ENCODE measurements around the gene ARHGAP18. TPM values are rescaled to one million over a fixed set of nuclear protein-coding genes. Genes with fewer than 3 reads are reported as not detected.
A peak's percentile ranks its signal among the peaks of the same experiment; 100 is the strongest.

The ARHGAP18 gene
- total and polyA plus RNA-seq, 2 experiments from 2014 or later, result 12.5 to 23.8 TPM

DNA sequence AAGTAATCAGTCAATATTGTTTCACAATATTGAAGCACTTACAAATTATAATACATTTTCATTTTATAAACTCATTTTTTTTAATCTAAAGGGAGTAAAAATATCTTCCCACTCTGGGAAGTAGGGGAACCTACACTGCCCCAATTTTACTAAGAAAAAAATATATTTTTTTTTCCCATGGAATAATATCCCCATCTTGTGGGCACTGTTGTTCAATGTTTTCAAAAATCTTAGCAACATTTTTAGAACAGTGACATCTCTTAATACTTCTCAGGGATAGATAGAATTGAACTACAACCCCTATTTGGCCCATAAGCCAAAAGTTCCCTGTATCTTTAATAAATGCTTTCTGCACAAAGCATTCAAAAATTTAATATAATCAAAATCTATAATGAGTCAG is 42.9 kb downstream of the ARHGAP18 start:
- H3K9ac ChIP-seq, result no peak overlapping the region
- no peak overlapping the region for H2AFZ ChIP-seq
- no peaks in the 10 kb centered on the region for H3K36me3 ChIP-seq (ENCODE audit: low read depth)
- TF ChIP-seq EZH2 (IDR thresholded peaks at IDR 0.05; ENCODE audit: insufficient read depth, poor library complexity, severe bottlenecking) (no peak), EZH2phosphoT487 (IDR thresholded peaks at IDR 0.05; ENCODE audit: insufficient read depth, low read depth) (no peak)
- H3K9me3 ChIP-seq (ENCODE audit: low read depth), result no peaks in the 10 kb centered on the region
- peaks cover 20% of the 10 kb centered on the region for H3F3A ChIP-seq (ENCODE audit: insufficient read depth)
- H3K9me2 ChIP-seq (ENCODE audit: insufficient read depth), result no peaks in the 10 kb centered on the region
- H3K27ac ChIP-seq, result no peak overlapping the region
- no peak overlapping the region for H3K4me2 ChIP-seq (ENCODE audit: unreplicated experiment)
- peaks cover 95% of the 10 kb centered on the region for H3K79me2 ChIP-seq (ENCODE audit: insufficient read depth)
- H4K20me1 ChIP-seq (ENCODE audit: insufficient read depth), result no peaks in the 10 kb centered on the region
- H3K27me3 ChIP-seq (replicated peaks; ENCODE audit: insufficient read depth), result no peaks in the 10 kb centered on the region
- peaks cover 20% of the 10 kb centered on the region for H3K4me1 ChIP-seq (ENCODE audit: insufficient read depth)
- in situ Hi-C loops (cut with MboI), result no loop called here
- H3K4me3 ChIP-seq, result no peak overlapping the region
- peak; percentile 36 for DNase-seq

DNA sequence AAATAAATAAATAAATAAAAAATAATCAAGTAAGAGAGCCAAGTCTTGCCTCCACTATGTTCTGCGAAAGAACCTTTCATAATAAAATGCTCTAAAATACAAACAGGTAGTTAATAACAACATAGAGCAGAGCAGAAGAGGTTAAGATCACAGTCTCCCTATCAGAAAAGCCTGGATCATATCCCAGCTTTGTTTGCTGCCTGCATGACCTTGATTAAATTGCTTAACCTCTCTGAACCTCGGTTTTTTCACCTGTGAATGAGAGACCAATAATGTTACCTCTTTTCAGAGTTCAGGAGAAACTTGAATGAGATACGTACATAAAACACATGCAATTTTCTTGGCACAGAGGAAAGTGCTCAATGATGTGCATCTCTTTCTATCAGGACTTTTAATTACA is 44.4 kb downstream of the ARHGAP18 start:
- Histone ChIP-seq H3K36me3 (ENCODE audit: low read depth) (no peaks in the 10 kb centered on the region), H3K4me3 (no peak overlapping the region), H3K4me2 (ENCODE audit: unreplicated experiment) (no peak overlapping the region), H3K9me3 (ENCODE audit: low read depth) (no peaks in the 10 kb centered on the region), H4K20me1 (ENCODE audit: insufficient read depth) (no peaks in the 10 kb centered on the region), H3K9ac (no peak overlapping the region), H3K4me1 (ENCODE audit: insufficient read depth) (peaks cover 13% of the 10 kb centered on the region), H3F3A (ENCODE audit: insufficient read depth) (peaks cover 8% of the 10 kb centered on the region; the same call in 1 of the 2 replicates), H2AFZ (no peak overlapping the region), H3K9me2 (ENCODE audit: insufficient read depth) (no peaks in the 10 kb centered on the region), H3K27ac (no peak overlapping the region), H3K79me2 (ENCODE audit: insufficient read depth) (peaks cover 96% of the 10 kb centered on the region), H3K27me3 (replicated peaks; ENCODE audit: insufficient read depth) (no peaks in the 10 kb centered on the region)
- WGBS, 2 experiments (ENCODE audit: low coverage in 1 of 2, low lambda C conversion rate in 2 of 2, missing lambda C conversion rate in 2 of 2), result 96 to 98% methylated on average over 3 of the region's 3 CpGs
- in situ Hi-C loops (cut with MboI), result no loop called here
- no peak for DNase-seq
- TF ChIP-seq EZH2phosphoT487 (IDR thresholded peaks at IDR 0.05; ENCODE audit: insufficient read depth, low read depth), result no peak
- no peak for TF ChIP-seq EZH2 (IDR thresholded peaks at IDR 0.05; ENCODE audit: insufficient read depth, poor library complexity, severe bottlenecking)

DNA sequence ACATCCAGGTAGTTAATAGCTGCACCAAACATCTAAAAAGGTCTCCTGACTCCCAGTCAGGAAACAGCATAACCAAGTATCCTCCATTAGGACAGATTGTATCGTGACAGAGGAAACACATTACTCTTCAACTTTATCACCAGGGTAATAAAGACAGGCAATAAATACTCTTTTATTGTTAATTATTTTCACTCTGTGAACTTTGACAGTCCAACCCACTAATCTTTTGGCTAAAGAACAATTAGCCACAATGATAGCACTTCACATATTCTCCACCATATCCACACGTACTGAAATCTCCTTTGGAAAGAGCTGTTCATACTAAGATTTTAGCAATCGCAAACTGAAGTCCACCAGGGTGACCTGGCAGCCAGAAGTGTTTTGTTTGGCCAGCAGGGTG is 46.4 kb downstream of the ARHGAP18 start:
- no peaks in the 10 kb centered on the region for H3K9me2 ChIP-seq (ENCODE audit: insufficient read depth)
- H3K79me2 ChIP-seq (ENCODE audit: insufficient read depth), result peaks cover 97% of the 10 kb centered on the region
- peaks cover 13% of the 10 kb centered on the region for H3K4me1 ChIP-seq (ENCODE audit: insufficient read depth)
- 95 to 96% methylated on average over 3 of the region's 3 CpGs for WGBS, 2 experiments (ENCODE audit: low coverage in 1 of 2, low lambda C conversion rate in 2 of 2, missing lambda C conversion rate in 2 of 2)
- no peak overlapping the region for H3K27ac ChIP-seq
- H3K9me3 ChIP-seq (ENCODE audit: low read depth), result no peaks in the 10 kb centered on the region
- no peak for DNase-seq
- in situ Hi-C loops (cut with MboI), result no loop called here
- no peak overlapping the region for H2AFZ ChIP-seq
- TF ChIP-seq EZH2phosphoT487 (IDR thresholded peaks at IDR 0.05; ENCODE audit: insufficient read depth, low read depth), result no peak
- TF ChIP-seq EZH2 (IDR thresholded peaks at IDR 0.05; ENCODE audit: insufficient read depth, poor library complexity, severe bottlenecking), result no peak
- H3K4me2 ChIP-seq (ENCODE audit: unreplicated experiment), result no peak overlapping the region
- H3K4me3 ChIP-seq, result no peak overlapping the region
- no peaks in the 10 kb centered on the region for H4K20me1 ChIP-seq (ENCODE audit: insufficient read depth)
- no peaks in the 10 kb centered on the region for H3K36me3 ChIP-seq (ENCODE audit: low read depth)
- H3K27me3 ChIP-seq (replicated peaks; ENCODE audit: insufficient read depth), result no peaks in the 10 kb centered on the region
- H3K9ac ChIP-seq, result no peak overlapping the region
- H3F3A ChIP-seq (ENCODE audit: insufficient read depth), result peaks cover 8% of the 10 kb centered on the region; the same call in 1 of the 2 replicates

DNA sequence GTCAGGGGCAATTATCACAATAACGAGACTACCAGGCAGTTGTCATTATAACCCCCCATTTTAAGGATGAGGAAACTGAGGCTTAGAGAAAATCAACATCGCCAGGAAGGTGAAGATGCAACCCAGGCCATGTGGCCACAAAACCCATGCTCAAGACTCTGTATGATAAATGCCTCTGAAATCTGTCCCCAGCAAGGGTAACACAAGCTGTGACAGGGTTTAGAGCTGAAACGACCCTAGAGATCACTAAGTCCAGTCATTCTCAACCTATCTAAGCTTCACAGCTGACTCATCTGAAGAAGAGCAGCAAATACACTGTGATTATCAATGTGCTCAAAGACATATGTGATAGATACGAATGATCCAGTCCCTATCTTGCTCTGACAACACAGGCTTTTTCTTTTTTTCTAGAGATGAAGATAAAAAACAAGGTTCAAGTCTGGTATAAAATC is 47.0 kb downstream of the ARHGAP18 start:
- peaks cover 8% of the 10 kb centered on the region; the same call in 1 of the 2 replicates for H3F3A ChIP-seq (ENCODE audit: insufficient read depth)
- peaks cover 13% of the 10 kb centered on the region for H3K4me1 ChIP-seq (ENCODE audit: insufficient read depth)
- H3K36me3 ChIP-seq (ENCODE audit: low read depth), result no peaks in the 10 kb centered on the region
- no peak overlapping the region for H2AFZ ChIP-seq
- no peak overlapping the region for H3K4me2 ChIP-seq (ENCODE audit: unreplicated experiment)
- DNase-seq, result no peak
- no peak overlapping the region for H3K27ac ChIP-seq
- no peak overlapping the region for H3K9ac ChIP-seq
- 90 to 94% methylated on average over 4 of the region's 4 CpGs for WGBS, 2 experiments (ENCODE audit: low coverage in 1 of 2, low lambda C conversion rate in 2 of 2, missing lambda C conversion rate in 2 of 2)
- no peak overlapping the region for H3K4me3 ChIP-seq
- H3K79me2 ChIP-seq (ENCODE audit: insufficient read depth), result peaks cover 97% of the 10 kb centered on the region
- in situ Hi-C loops (cut with MboI), result no loop called here
- no peaks in the 10 kb centered on the region for H4K20me1 ChIP-seq (ENCODE audit: insufficient read depth)
- H3K9me2 ChIP-seq (ENCODE audit: insufficient read depth), result no peaks in the 10 kb centered on the region
- no peaks in the 10 kb centered on the region for H3K9me3 ChIP-seq (ENCODE audit: low read depth)
- no peak for TF ChIP-seq EZH2phosphoT487 (IDR thresholded peaks at IDR 0.05; ENCODE audit: insufficient read depth, low read depth)
- TF ChIP-seq EZH2 (IDR thresholded peaks at IDR 0.05; ENCODE audit: insufficient read depth, poor library complexity, severe bottlenecking), result no peak
- H3K27me3 ChIP-seq (replicated peaks; ENCODE audit: insufficient read depth), result no peaks in the 10 kb centered on the region

DNA sequence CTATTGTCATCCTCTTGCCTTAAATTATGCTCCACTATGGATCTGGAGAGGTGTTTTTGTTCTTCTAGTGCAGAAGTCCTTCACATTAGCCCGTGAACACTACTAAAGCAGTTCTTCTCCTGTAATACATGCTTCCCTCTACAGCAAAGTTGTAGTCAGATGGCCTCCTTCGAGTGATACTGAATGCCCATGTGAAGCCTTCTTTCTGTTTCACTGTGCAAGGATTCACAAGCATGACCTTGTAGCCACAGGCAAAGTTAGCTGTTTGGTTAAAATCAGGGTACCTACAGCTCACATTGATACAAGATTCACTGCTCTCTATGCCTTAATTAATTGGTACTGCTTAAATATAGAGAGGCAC is 47.6 kb downstream of the ARHGAP18 start:
- in situ Hi-C loops (cut with MboI), result no loop called here
- no peak for DNase-seq
- H2AFZ ChIP-seq, result peak overlapping the region; percentile 34; the same call in 1 of the 2 replicates
- TF ChIP-seq EZH2phosphoT487 (IDR thresholded peaks at IDR 0.05; ENCODE audit: insufficient read depth, low read depth) (no peak), EZH2 (IDR thresholded peaks at IDR 0.05; ENCODE audit: insufficient read depth, poor library complexity, severe bottlenecking) (no peak)
- H3K9me3 ChIP-seq (ENCODE audit: low read depth), result no peaks in the 10 kb centered on the region
- H3F3A ChIP-seq (ENCODE audit: insufficient read depth), result 0 out of 2 replicates have a peak, but pooled peaks cover 5% of the 10 kb centered on the region
- H3K4me1 ChIP-seq (ENCODE audit: insufficient read depth), result peaks cover 7% of the 10 kb centered on the region; the same call in 1 of the 2 replicates
- H3K4me2 ChIP-seq (ENCODE audit: unreplicated experiment), result no peak overlapping the region
- H3K27ac ChIP-seq, result no peak overlapping the region
- no peaks in the 10 kb centered on the region for H3K9me2 ChIP-seq (ENCODE audit: insufficient read depth)
- WGBS, 2 experiments (ENCODE audit: low coverage in 1 of 2, low lambda C conversion rate in 2 of 2, missing lambda C conversion rate in 2 of 2), result 9 to 16% methylated on average over 2 of the region's 2 CpGs
- peaks cover 97% of the 10 kb centered on the region for H3K79me2 ChIP-seq (ENCODE audit: insufficient read depth)
- H3K9ac ChIP-seq, result no peak overlapping the region
- H3K4me3 ChIP-seq, result peak overlapping the region; percentile 2; the same call in 1 of the 2 replicates
- H3K36me3 ChIP-seq (ENCODE audit: low read depth), result no peaks in the 10 kb centered on the region
- H4K20me1 ChIP-seq (ENCODE audit: insufficient read depth), result no peaks in the 10 kb centered on the region
- H3K27me3 ChIP-seq (replicated peaks; ENCODE audit: insufficient read depth), result no peaks in the 10 kb centered on the region
